Mucosa of descending colon (tissue), 3 donors: Measurements from ENCODE around the gene MMP25. TPM values are rescaled to one million over a fixed set of nuclear protein-coding genes. Genes with fewer than 3 reads are reported as not detected.

ENCODE experiments used
- ATAC-seq: fragments of 200-7000 bp; cut with Tn5 transposase; one replicate; pipeline ENCODE4 v1.9.1; 2020; ENCODE audit warnings: mild to moderate bottlenecking, moderate library complexity
- DNase-seq, 3 donors: peaks; one replicate each; pipeline ENCODE4 v3.0.0-alpha.2; 2020
- H3K36me3 ChIP-seq: fragments of 200-600 bp; one replicate; pipeline ENCODE4 v1.8.0; 2021; ENCODE audit warnings: low read depth, mild to moderate bottlenecking
- H3K4me1 ChIP-seq: fragments of 200-600 bp; one replicate; pipeline ENCODE4 v1.8.0; 2021; ENCODE audit warnings: low read depth, mild to moderate bottlenecking
- H3K4me3 ChIP-seq: fragments of 200-600 bp; one replicate; pipeline ENCODE4 v1.8.0; 2021; ENCODE audit warnings: mild to moderate bottlenecking
- H3K9me3 ChIP-seq: fragments of 200-600 bp; one replicate; pipeline ENCODE4 v1.8.0; 2021; ENCODE audit warnings: mild to moderate bottlenecking
- intact Hi-C, 2 donors: fragments of 100-400 bp; cut with DNase I in 1 of 2; cut with micrococcal nuclease in 1 of 2; formaldehyde crosslinking; loops; one replicate each; pipeline versions ENCODE4 v1.11.0 to v1.11.1; 2022; cut with DNase I, micrococcal nuclease
- total RNA-seq, 3 donors: library from RNA; stranded (reverse); fragmentation: NEBNext Ultra II Directional in 2 of 3; extraction: Animal tissue kit (Norgen Biotek cat#: 25700) in 2 of 3; gene quantifications; one replicate each; pipeline versions ENCODE4 v1.2.1 to v1.2.4, GENCODE V29; 2021 to 2023
- TF ChIP-seq, protein P1 (sequence below): fragments of 200-600 bp; IDR thresholded peaks from one replicate; pipeline ENCODE4 v1.8.0; 2022; ENCODE audit warnings: antibody characterized with exemption, mild to moderate bottlenecking
- donor health status: DM: no; HTN: no; CAD: no; lungs with moderate emphysema.
- donor health status: DM: no; HTN: no; CAD: no.
- donor health status: DM: no; HTN: yes; CAD: no.

The MMP25 gene
- total RNA-seq, 3 donors from 2014 or later = 0.69 to 4.0 (median 2.1) TPM

DNA sequence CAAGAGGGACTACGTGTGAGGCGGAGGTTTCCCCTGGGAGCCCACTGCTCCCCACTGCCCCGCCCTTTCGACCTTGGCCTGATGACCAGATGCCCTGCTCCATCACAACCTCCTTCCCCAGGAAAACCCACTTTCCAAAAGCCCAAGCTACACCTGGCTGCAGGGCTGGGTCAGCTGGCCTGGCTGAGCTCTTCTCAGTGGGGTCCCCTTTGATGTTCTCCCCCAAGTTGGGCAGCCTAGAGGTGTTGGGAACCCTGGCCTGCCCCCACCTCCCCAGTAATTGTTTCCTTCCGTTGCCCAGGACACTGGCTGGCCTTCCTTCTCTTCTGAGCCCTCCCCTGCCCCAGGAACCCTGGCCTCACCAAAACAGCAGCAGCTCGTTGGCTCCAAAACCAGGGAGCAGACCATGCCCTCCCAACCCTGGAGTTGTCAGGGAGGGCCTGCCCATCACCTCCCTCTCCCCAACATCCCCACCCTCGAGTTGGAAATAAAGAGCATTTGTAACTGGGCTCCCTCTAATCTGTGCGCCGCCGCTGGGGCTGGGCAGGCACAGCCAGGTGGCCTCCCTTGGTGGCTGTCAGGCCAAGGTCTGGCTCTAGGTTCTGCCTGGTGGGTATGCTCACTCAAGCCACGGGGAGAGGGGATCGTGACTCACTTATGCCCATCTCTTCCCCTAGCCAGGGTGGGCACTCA, 32.2 kb upstream of the MMP25 start:
- ATAC-seq (no peak), DNase-seq (no peak)
- TF ChIP-seq, protein P1, sequence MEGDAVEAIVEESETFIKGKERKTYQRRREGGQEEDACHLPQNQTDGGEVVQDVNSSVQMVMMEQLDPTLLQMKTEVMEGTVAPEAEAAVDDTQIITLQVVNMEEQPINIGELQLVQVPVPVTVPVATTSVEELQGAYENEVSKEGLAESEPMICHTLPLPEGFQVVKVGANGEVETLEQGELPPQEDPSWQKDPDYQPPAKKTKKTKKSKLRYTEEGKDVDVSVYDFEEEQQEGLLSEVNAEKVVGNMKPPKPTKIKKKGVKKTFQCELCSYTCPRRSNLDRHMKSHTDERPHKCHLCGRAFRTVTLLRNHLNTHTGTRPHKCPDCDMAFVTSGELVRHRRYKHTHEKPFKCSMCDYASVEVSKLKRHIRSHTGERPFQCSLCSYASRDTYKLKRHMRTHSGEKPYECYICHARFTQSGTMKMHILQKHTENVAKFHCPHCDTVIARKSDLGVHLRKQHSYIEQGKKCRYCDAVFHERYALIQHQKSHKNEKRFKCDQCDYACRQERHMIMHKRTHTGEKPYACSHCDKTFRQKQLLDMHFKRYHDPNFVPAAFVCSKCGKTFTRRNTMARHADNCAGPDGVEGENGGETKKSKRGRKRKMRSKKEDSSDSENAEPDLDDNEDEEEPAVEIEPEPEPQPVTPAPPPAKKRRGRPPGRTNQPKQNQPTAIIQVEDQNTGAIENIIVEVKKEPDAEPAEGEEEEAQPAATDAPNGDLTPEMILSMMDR = no peak
- H3K4me1 ChIP-seq = peaks cover 5% of the 10 kb centered on the region
- no peaks in the 10 kb centered on the region for H3K9me3 ChIP-seq
- intact Hi-C loops = no loop called here
- no peaks in the 10 kb centered on the region for H3K36me3 ChIP-seq
- no peak overlapping the region for H3K4me3 ChIP-seq

GRCh38 chr16:3014971-3015370, 31.4 kb upstream of the MMP25 start:
- no peak overlapping the region for H3K4me3 ChIP-seq
- peaks cover 11% of the 10 kb centered on the region for H3K4me1 ChIP-seq
- ATAC-seq (no peak), DNase-seq (no peak)
- TF ChIP-seq, protein P1 = no peak
- intact Hi-C loops = no loop called here
- no peaks in the 10 kb centered on the region for H3K9me3 ChIP-seq
- H3K36me3 ChIP-seq = no peaks in the 10 kb centered on the region

DNA sequence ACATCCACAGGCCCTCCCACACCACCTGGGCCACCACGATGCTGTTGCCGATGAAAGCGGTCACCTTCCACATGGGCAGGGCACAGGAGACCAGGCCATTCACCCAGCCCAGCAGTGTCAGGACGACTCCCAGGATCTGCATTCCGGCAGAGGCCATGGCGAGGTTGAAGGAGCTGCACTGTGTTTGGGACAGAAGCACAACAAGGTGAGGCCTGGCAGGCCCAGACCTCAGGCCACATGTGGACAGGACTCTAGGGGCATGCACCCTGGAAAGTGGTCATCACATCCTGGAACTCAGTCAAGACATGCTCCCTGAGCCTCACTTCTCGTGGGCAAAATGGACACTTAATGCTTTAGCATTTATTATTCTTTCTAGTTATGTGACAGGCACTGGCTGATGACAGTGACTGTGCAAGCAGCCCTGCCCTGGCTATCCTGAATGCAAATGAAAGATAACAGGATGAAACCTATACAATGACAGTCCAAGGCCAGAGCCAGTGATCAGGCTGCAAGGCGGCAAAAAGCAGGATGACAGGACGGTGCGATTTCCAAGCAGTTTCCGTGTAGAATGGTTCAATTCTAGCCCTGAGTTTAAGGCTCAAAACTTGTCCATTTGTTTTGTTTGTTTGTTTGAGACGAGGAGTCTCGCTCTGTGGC, 30.4 kb upstream of the MMP25 start:
- ATAC-seq (no peak), DNase-seq (no peak)
- no peaks in the 10 kb centered on the region for H3K36me3 ChIP-seq
- peaks cover 13% of the 10 kb centered on the region for H3K4me1 ChIP-seq
- intact Hi-C loops = no loop called here
- no peaks in the 10 kb centered on the region for H3K9me3 ChIP-seq
- TF ChIP-seq, protein P1 = no peak
- no peak overlapping the region for H3K4me3 ChIP-seq

DNA sequence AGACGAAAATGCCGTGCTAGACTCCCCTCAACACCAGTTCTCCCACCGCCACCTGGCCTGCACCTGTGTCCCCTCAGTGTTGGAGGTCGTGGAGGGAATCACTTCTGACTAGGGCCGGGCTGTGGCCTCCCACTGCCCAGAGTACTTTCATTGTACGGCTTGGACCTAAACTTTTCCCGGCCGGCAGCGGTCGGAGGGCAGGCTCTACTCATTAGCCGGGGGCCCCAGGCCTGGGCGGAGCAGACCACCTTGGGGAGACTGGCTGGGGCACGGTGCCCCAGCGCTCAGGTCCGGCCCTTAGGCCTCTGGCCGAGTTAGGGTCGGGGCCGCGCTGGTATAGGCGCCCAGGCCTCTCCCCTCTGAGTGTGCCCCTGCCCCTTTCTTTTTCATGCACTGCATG, 29.0 kb upstream of the MMP25 start:
- Histone ChIP-seq H3K36me3 (no peaks in the 10 kb centered on the region), H3K9me3 (no peaks in the 10 kb centered on the region), H3K4me3 (no peak overlapping the region), H3K4me1 (peaks cover 27% of the 10 kb centered on the region)
- TF ChIP-seq, protein P1 = no peak
- ATAC-seq = no peak
- DNase-seq = no peak
- intact Hi-C loops = no loop called here

GRCh38 chr16:3017794-3018506, 28.4 kb upstream of the MMP25 start, which contains the start of gene CLDN6:
Gene CLDN6, minus strand, starts transcription at chr16:3018183. Its CDS starts 2,162 bp downstream, at chr16:3016021.
- no peaks in the 10 kb centered on the region for H3K36me3 ChIP-seq
- H3K9me3 ChIP-seq = no peaks in the 10 kb centered on the region
- no peak for ATAC-seq
- intact Hi-C loops = no loop called here
- TF ChIP-seq, protein P1 = no peak
- peak in 1 of 3 donors; percentile 62 for DNase-seq
- no peak within 1 kb of the TSS for H3K4me3 ChIP-seq
- peaks cover 33% of the 10 kb centered on the region for H3K4me1 ChIP-seq
